H1 (cell line): ENCODE data around the gene PML. TPM values are rescaled to one million over a fixed set of nuclear protein-coding genes. Genes with fewer than 3 reads are reported as not detected.

Experiments
- CREB1 ChIP-seq: IDR thresholded peaks from 2 replicates; pipeline ENCODE4 v1.6.1; 2012; ENCODE audit warnings: inconsistent platforms
- CTBP2 ChIP-seq: IDR thresholded peaks from 2 replicates; pipeline ENCODE4 v1.7.0; 2011; ENCODE audit warnings: borderline replicate concordance, mild to moderate bottlenecking, moderate library complexity, mixed read lengths, low read length; ENCODE audit not compliant: insufficient read depth, insufficient read length
- CTCF ChIP-seq, 3 experiments: IDR thresholded peaks; 1 replicate in 2 of 3; 2 replicates in 1 of 3; pipeline versions ENCODE4 v1.5.1 to v1.6.1; 2011; ENCODE audit warnings: low read length in 3 of 3, mild to moderate bottlenecking in 3 of 3, inconsistent platforms in 2 of 3, low read depth in 1 of 3, moderate library complexity in 1 of 3; ENCODE audit not compliant: insufficient read depth in 1 of 3; ENCODE audit errors: control extremely low read depth in 1 of 3
- E2F6 ChIP-seq: IDR thresholded peaks from 2 replicates; pipeline ENCODE4 v1.6.1; 2012; ENCODE audit warnings: inconsistent platforms
- EGR1 ChIP-seq: IDR thresholded peaks from 2 replicates; pipeline ENCODE4 v1.6.1; 2011; ENCODE audit warnings: low read depth, low read length, borderline replicate concordance
- EP300 ChIP-seq, 2 experiments: IDR thresholded peaks; 1 replicate in 1 of 2; 2 replicates in 1 of 2; pipeline ENCODE4 v1.6.1; 2011 to 2012; ENCODE audit warnings: low read depth in 2 of 2, low read length in 2 of 2, mild to moderate bottlenecking in 2 of 2, borderline replicate concordance in 1 of 2, inconsistent platforms in 1 of 2, moderate library complexity in 1 of 2
- EZH2 ChIP-seq: fragments of 200-600 bp; sonication (generic); IDR thresholded peaks from 2 replicates; pipeline ENCODE4 v1.7.1; 2012; ENCODE audit warnings: low read depth, mild to moderate bottlenecking, moderate library complexity, low read length, inconsistent platforms; ENCODE audit not compliant: severe bottlenecking
- JUN ChIP-seq: IDR thresholded peaks from 2 replicates; pipeline ENCODE4 v1.6.1; 2011; ENCODE audit warnings: low read depth, mild to moderate bottlenecking, improper control_type of control experiment, low read length
- KDM4A ChIP-seq: IDR thresholded peaks from one replicate; pipeline ENCODE4 v1.7.1; 2012; ENCODE audit warnings: low read depth, mild to moderate bottlenecking, moderate library complexity, low read length, inconsistent platforms; ENCODE audit not compliant: severe bottlenecking
- KDM5A ChIP-seq: fragments of 200-600 bp; IDR thresholded peaks from 2 replicates; pipeline ENCODE4 v1.7.1; 2012; ENCODE audit warnings: mild to moderate bottlenecking, low read length, inconsistent platforms, mixed read lengths
- NANOG ChIP-seq: IDR thresholded peaks from 2 replicates; pipeline ENCODE4 v1.6.1; 2011; ENCODE audit warnings: low read length, low read depth, mild to moderate bottlenecking, inconsistent platforms; ENCODE audit not compliant: insufficient read depth, poor library complexity, severe bottlenecking
- NRF1 ChIP-seq: IDR thresholded peaks from 2 replicates; pipeline ENCODE4 v1.6.1; 2011; ENCODE audit warnings: mild to moderate bottlenecking, low read depth, low read length, improper control_type of control experiment
- POLR2AphosphoS5 ChIP-seq: IDR thresholded peaks from 2 replicates; pipeline ENCODE4 v1.6.1; 2011; ENCODE audit warnings: low read depth, low read length
- RFX5 ChIP-seq: IDR thresholded peaks from 2 replicates; pipeline ENCODE4 v1.6.1; 2011; ENCODE audit warnings: low read depth, low read length, improper control_type of control experiment, borderline replicate concordance
- SRF ChIP-seq: IDR thresholded peaks from 2 replicates; pipeline ENCODE4 v1.6.1; 2011; ENCODE audit warnings: mild to moderate bottlenecking, low read depth, low read length, moderate library complexity
- SUZ12 ChIP-seq: fragments of 200-600 bp; sonication (generic); IDR thresholded peaks from 2 replicates; pipeline ENCODE4 v1.6.1; 2012; ENCODE audit warnings: mild to moderate bottlenecking, inconsistent platforms, low read length, moderate library complexity, mixed read lengths
- TCF12 ChIP-seq: IDR thresholded peaks from 2 replicates; pipeline ENCODE4 v1.6.1; 2011; ENCODE audit warnings: low read depth, mild to moderate bottlenecking, low read length
- TEAD4 ChIP-seq: IDR thresholded peaks from 2 replicates; pipeline ENCODE4 v1.6.1; 2012; ENCODE audit warnings: low read depth, low read length, inconsistent platforms, mixed read lengths
- polyA plus RNA-seq, 7 experiments: library from polyadenylated mRNA; depleted of rRNA in 3 of 7; stranded (reverse) in 5 of 7; unstranded in 2 of 7; fragments of >200 nt in 5 of 7; fragments of 200-250 nt in 2 of 7; gene quantifications; 1 replicate in 5 of 7; 2 replicates in 1 of 7; 4 replicates in 1 of 7; pipeline versions ENCODE4 v1.2.1 to v1.2.3, GENCODE V29; 2011 to 2013; ENCODE audit warnings: missing spikeins in 2 of 7, mixed read lengths in 2 of 7
- total RNA-seq: library from RNA; stranded (reverse); fragmentation: NEBNext Ultra II Directional; extraction: Animal tissue kit (Norgen Biotek cat#: 25700); gene quantifications from 2 replicates; pipeline ENCODE4 v1.2.1, GENCODE V29; 2021
- TF ChIP-seq, protein P1 (sequence below): IDR thresholded peaks from 2 replicates; pipeline ENCODE4 v1.6.1; 2011; ENCODE audit warnings: low read length, improper control_type of control experiment

Gene PML
- total and polyA plus RNA-seq, 2 of the 8 experiments (the other 6 are each of a cell fraction or from before 2014, with no cell fraction given) = 14.9 to 30.3 TPM

DNA sequence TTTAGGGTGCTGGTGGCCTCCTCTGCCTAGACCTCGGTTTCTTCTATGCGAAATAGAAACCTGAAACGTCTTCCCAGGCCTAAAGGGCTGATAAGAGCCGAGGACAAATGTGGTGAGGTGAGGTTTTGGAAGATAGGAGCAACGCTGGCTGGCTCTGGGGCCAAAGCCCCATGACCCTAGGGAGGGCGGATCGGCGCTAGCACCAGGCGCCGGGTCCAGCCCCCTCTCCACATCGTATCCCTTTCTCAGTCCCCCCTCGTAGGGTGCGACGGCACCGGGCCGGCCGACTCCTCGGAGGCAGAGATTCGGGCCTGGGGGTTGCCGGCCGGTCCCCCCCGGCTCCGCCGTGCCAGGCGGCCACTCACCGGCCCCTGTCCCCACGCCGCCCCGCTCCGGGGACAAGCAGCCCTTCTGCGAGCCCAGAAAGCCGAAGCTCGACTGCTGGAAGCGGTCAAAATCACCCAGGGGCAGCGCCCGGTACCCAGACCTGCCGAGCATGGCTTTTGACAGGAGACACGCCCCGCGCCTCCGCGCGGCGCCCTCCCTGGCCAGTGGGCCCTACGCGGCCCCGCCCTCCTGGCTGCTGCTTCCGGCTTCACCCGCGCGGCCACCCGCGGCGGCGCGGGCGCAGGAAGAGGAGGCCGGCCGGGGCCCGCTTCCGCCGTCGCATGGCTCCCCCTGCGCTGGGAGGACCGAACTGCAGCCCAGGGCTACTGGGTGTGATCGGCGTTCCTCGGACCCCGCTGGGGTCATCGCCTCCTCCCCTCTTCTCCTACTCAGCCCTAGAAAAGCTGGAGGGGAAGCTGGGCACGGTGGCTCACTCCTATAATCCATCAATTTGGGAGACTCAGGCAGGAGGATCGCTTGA, 2.6 kb upstream of the PML start, which contains the start of gene STOML1 (continued):
- TF ChIP-seq CTCF (IDR thresholded peaks at IDR 0.05; ENCODE audit: control extremely low read depth in 1 of 3, insufficient read depth in 1 of 3, low read depth in 1 of 3, low read length in 3 of 3) (peak; percentile 87 to 89 (median 89)), CTBP2 (no peak), SUZ12 (no peak), JUN (no peak), NANOG (peak; percentile 40), TCF12 (no peak), EZH2 (no peak), EGR1 (peak; percentile 96), EP300 (IDR thresholded peaks at IDR 0.05; ENCODE audit: borderline replicate concordance in 1 of 2, low read depth in 2 of 2, low read length in 2 of 2) (no peak; a peak in 1 of 3 replicates), POLR2AphosphoS5 (no peak), TEAD4 (no peak), SRF (0 out of 2 replicates have a peak, but pooled peaks have one; percentile 5), KDM4A (peak; percentile 31), NRF1 (no peak), E2F6 (no peak), CREB1 (no peak), RFX5 (no peak), KDM5A (no peak)
- TF ChIP-seq, protein P1, sequence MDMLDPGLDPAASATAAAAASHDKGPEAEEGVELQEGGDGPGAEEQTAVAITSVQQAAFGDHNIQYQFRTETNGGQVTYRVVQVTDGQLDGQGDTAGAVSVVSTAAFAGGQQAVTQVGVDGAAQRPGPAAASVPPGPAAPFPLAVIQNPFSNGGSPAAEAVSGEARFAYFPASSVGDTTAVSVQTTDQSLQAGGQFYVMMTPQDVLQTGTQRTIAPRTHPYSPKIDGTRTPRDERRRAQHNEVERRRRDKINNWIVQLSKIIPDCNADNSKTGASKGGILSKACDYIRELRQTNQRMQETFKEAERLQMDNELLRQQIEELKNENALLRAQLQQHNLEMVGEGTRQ = no peak
